A549 (cell line): ENCODE results near the gene P4HB. TPM values are rescaled to one million over a fixed set of nuclear protein-coding genes. Genes with fewer than 3 reads are reported as not detected.

Source experiments
- ATAC-seq, 2 experiments: fragments of 200-7000 bp in 1 of 2; fragments of >200 bp in 1 of 2; cut with Nextera tagmentation in 1 of 2; cut with Tn5 transposase in 1 of 2; 3 replicates each; pipeline versions ENCODE4 v1.8.0 to v1.9.1; 2018 to 2020; ENCODE audit warnings: mild to moderate bottlenecking in 1 of 2, moderate library complexity in 1 of 2
- CTCF ChIA-PET: fragments of 300-600 bp; sonication (Branson Sonifier 250); formaldehyde crosslinking; extraction: SDS; loops from one replicate; lab custom pipeline; 2021; ENCODE audit warnings: antibody characterized with exemption, inconsistent platforms; lab: Yijun Ruan, JAX
- POLR2A ChIA-PET: fragments of 350-600 bp; formaldehyde crosslinking; extraction: SDS; loops from one replicate; lab custom pipeline; 2021; ENCODE audit warnings: antibody characterized with exemption, inconsistent platforms; lab: Yijun Ruan, JAX
- DNase-seq, 2 experiments: peaks; one replicate each; pipeline versions ENCODE4 v3.0.0 to v3.0.0-alpha.2; 2011 to 2016; ENCODE audit warnings: low read depth in 1 of 2, low spot score in 1 of 2
- FAIRE-seq: peaks from 2 replicates; lab custom pipeline; 2011; peaks lifted over from hg19 to GRCh38; lab: Jason Lieb, UNC
- H3K27ac ChIP-seq, 2 experiments: fragments of >200 bp; sonication (Bioruptor Twin); formaldehyde crosslinking; 3 replicates each; pipeline ENCODE4 v1.5.1; 2016 to 2017
- H3K4me1 ChIP-seq: fragments of >200 bp; sonication (Bioruptor Twin); formaldehyde crosslinking; 3 replicates; pipeline ENCODE4 v1.6.1; 2016
- H3K4me2 ChIP-seq: fragments of >200 bp; sonication (Bioruptor Twin); formaldehyde crosslinking; 3 replicates; pipeline ENCODE4 v1.6.1; 2016
- H3K4me3 ChIP-seq: fragments of >200 bp; sonication (Bioruptor Twin); formaldehyde crosslinking; 3 replicates; pipeline ENCODE4 v1.5.1; 2016
- H3K9me3 ChIP-seq: fragments of >200 bp; sonication (Bioruptor Twin); formaldehyde crosslinking; 3 replicates; pipeline ENCODE4 v1.6.1; 2016
- CHD4 ChIP-seq: fragments of 200-600 bp; sonication (generic); IDR thresholded peaks from 2 replicates; pipeline ENCODE4 v1.6.1; 2016; ENCODE audit warnings: antibody characterized with exemption, mild to moderate bottlenecking, borderline replicate concordance
- FOSL2 ChIP-seq, 2 experiments: fragments of 450-650 bp in 1 of 2; fragments of >200 bp in 1 of 2; sonication (Bioruptor Twin) in 1 of 2; formaldehyde crosslinking; IDR thresholded peaks; 2 replicates each; pipeline versions ENCODE4 v1.5.0 to v1.6.1; 2016 to 2020; ENCODE audit warnings: mild to moderate bottlenecking in 1 of 2, moderate library complexity in 1 of 2
- HDAC2 ChIP-seq: fragments of 200-600 bp; sonication (generic); IDR thresholded peaks from 2 replicates; pipeline ENCODE4 v1.6.1; 2016
- HOXA7 ChIP-seq: fragments of 250-450 bp; sonication (Bioruptor Pico); IDR thresholded peaks from 2 replicates; pipeline ENCODE4 v1.5.0; 2020; ENCODE audit warnings: mild to moderate bottlenecking, moderate library complexity
- HOXB13 ChIP-seq: fragments of 250-450 bp; sonication (Bioruptor Pico); IDR thresholded peaks from 2 replicates; pipeline ENCODE4 v1.5.0; 2020; ENCODE audit warnings: low read depth, mild to moderate bottlenecking, moderate library complexity
- HOXB5 ChIP-seq: fragments of 250-450 bp; sonication (Bioruptor Pico); IDR thresholded peaks from 2 replicates; pipeline ENCODE4 v1.5.0; 2020; ENCODE audit warnings: mild to moderate bottlenecking, moderate library complexity
- JUNB ChIP-seq: fragments of >200 bp; sonication (Bioruptor Twin); formaldehyde crosslinking; IDR thresholded peaks from 2 replicates; pipeline ENCODE4 v1.6.1; 2016
- MAZ ChIP-seq: fragments of 150-350 bp; IDR thresholded peaks from 2 replicates; pipeline ENCODE4 v1.6.1; 2014; ENCODE audit warnings: antibody characterized with exemption, low read depth, low read length, borderline replicate concordance
- MYC ChIP-seq: IDR thresholded peaks from 2 replicates; pipeline ENCODE4 v1.6.1; 2012; ENCODE audit warnings: mild to moderate bottlenecking, inconsistent platforms, low read length, improper control_type of control experiment, borderline replicate concordance
- NR3C1 ChIP-seq: fragments of >200 bp; sonication (Bioruptor Twin); formaldehyde crosslinking; IDR thresholded peaks from 3 replicates; pipeline ENCODE4 v1.6.1; 2017
- PHF8 ChIP-seq: fragments of 200-600 bp; sonication (generic); IDR thresholded peaks from 2 replicates; pipeline ENCODE4 v1.6.1; 2016; ENCODE audit warnings: low read depth, mild to moderate bottlenecking, antibody characterized with exemption, moderate library complexity, borderline replicate concordance
- POLR2A ChIP-seq: IDR thresholded peaks from 2 replicates; pipeline ENCODE4 v1.6.1; 2012; ENCODE audit warnings: mild to moderate bottlenecking, low read length
- TFCP2L1 ChIP-seq: fragments of 250-450 bp; sonication (Bioruptor Pico); IDR thresholded peaks from 2 replicates; pipeline ENCODE4 v1.5.0; 2021; ENCODE audit warnings: mild to moderate bottlenecking
- ZC3H11A ChIP-seq: fragments of 450-650 bp; IDR thresholded peaks from 2 replicates; pipeline ENCODE4 v1.6.1; 2014; ENCODE audit warnings: antibody characterized with exemption, mild to moderate bottlenecking
- ZNF302 ChIP-seq: fragments of 250-450 bp; sonication (Bioruptor Pico); IDR thresholded peaks from 2 replicates; pipeline ENCODE4 v1.9.0; 2021; ENCODE audit warnings: inconsistent platforms, mild to moderate bottlenecking, moderate library complexity
- ZSCAN20 ChIP-seq: fragments of 250-450 bp; sonication (Bioruptor Pico); IDR thresholded peaks from 2 replicates; pipeline ENCODE4 v1.8.0; 2022; ENCODE audit warnings: mild to moderate bottlenecking, moderate library complexity
- WGBS: methylation state at CpG from one replicate; pipeline ENCODE4 v1.1.6; 2017; ENCODE audit errors: missing lambda C conversion rate; 5-methylcytosine and 5-hydroxymethylcytosine counted together
- polyA plus RNA-seq, 4 experiments: library from polyadenylated mRNA; depleted of rRNA in 3 of 4; stranded (reverse); fragments of >200 nt; fragmentation: RNase III in 1 of 4; extraction: RNeasy Plus Mini Kit Qiagen cat#74134 plus additional on column Dnase treatment in 1 of 4; gene quantifications; 2 replicates in 3 of 4; 3 replicates in 1 of 4; pipeline ENCODE4 v1.2.3, GENCODE V29; 2011 to 2017
- TF ChIP-seq, protein P1 (sequence below): fragments of 250-450 bp; sonication (Bioruptor Pico); IDR thresholded peaks from 2 replicates; pipeline ENCODE4 v1.5.0; 2021; ENCODE audit warnings: mild to moderate bottlenecking, moderate library complexity, borderline replicate concordance
- TF ChIP-seq, protein P2 (sequence below): IDR thresholded peaks from 2 replicates; pipeline ENCODE4 v1.6.1; 2012; ENCODE audit warnings: low read depth, borderline replicate concordance
- TF ChIP-seq, protein P3 (sequence below): fragments of 250-450 bp; sonication (Bioruptor Pico); IDR thresholded peaks from 2 replicates; pipeline ENCODE4 v1.5.0; 2020; ENCODE audit warnings: low read depth, mild to moderate bottlenecking, moderate library complexity
- TF ChIP-seq, protein P4 (sequence below): fragments of 450-650 bp; IDR thresholded peaks from 2 replicates; pipeline ENCODE4 v1.6.1; 2014; ENCODE audit warnings: antibody characterized with exemption
- TF ChIP-seq, protein P5 (sequence below): fragments of >200 bp; sonication (Bioruptor Twin); formaldehyde crosslinking; IDR thresholded peaks from 3 replicates; pipeline ENCODE4 v1.5.1; 2016

The P4HB gene
- polyA plus RNA-seq, 2 of the 4 experiments (the other 2 are of a cell fraction): 102 to 622 TPM

DNA sequence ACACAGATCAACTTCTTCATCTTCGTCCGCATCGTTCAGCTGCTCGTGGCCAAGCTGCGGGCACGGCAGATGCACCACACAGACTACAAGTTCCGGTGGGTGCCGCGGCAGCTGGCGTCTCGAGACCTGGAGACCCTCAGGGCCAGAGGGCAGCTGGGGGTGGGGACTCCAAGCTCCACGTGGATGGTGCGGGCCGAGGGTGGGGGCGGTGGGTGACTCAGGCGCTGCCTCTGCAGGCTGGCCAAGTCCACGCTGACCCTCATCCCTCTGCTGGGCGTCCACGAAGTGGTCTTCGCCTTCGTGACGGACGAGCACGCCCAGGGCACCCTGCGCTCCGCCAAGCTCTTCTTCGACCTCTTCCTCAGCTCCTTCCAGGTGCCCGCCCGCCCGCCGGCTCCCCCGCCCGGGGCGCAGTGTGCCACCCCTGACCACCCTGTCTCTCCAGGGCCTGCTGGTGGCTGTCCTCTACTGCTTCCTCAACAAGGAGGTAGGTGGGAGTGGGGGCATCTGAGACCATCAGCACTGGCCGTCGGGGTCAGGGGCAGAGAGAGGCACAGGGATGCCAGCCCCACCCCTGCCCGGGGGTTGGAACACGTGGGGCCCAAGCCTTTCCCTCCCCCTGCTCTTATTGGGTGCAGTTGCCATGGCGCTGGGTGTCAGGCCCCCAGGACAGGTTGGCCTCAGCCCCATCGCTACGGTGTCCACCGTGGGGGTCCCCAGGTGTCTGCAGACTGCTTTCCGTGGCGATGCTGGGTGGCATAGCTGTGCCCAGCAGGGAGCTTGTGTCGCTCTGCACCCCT lies 47.6 kb downstream of the P4HB start:
- DNase-seq (no peak), FAIRE-seq (no peak), ATAC-seq (no peak)
- Histone ChIP-seq H3K4me1 (peaks cover 31% of the 10 kb centered on the region), H3K4me2 (no peak overlapping the region), H3K27ac (no peak overlapping the region), H3K9me3 (no peaks in the 10 kb centered on the region), H3K4me3 (no peak overlapping the region)
- TF ChIP-seq, protein P1, sequence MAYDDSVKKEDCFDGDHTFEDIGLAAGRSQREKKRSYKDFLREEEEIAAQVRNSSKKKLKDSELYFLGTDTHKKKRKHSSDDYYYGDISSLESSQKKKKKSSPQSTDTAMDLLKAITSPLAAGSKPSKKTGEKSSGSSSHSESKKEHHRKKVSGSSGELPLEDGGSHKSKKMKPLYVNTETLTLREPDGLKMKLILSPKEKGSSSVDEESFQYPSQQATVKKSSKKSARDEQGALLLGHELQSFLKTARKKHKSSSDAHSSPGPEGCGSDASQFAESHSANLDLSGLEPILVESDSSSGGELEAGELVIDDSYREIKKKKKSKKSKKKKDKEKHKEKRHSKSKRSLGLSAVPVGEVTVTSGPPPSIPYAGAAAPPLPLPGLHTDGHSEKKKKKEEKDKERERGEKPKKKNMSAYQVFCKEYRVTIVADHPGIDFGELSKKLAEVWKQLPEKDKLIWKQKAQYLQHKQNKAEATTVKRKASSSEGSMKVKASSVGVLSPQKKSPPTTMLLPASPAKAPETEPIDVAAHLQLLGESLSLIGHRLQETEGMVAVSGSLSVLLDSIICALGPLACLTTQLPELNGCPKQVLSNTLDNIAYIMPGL (CRISPR knock-in tag): no peak
- TF ChIP-seq HOXB5: no peak
- whole genome bisulfite sequencing: 62% methylated on average over 40 of the region's 45 CpGs
- ChIA-PET CTCF (interaction anchor here (1.0 to 4.9 kb wide), 5 partner anchors 10 to 82 kb away, joined by 3 to 24 read pairs (median 3); no protein-coding TSS in a partner anchor), POLR2A (interaction anchor here (0.6 kb wide), 1 partner anchor 217 kb away, joined by 3 read pairs; no protein-coding TSS in a partner anchor)

DNA sequence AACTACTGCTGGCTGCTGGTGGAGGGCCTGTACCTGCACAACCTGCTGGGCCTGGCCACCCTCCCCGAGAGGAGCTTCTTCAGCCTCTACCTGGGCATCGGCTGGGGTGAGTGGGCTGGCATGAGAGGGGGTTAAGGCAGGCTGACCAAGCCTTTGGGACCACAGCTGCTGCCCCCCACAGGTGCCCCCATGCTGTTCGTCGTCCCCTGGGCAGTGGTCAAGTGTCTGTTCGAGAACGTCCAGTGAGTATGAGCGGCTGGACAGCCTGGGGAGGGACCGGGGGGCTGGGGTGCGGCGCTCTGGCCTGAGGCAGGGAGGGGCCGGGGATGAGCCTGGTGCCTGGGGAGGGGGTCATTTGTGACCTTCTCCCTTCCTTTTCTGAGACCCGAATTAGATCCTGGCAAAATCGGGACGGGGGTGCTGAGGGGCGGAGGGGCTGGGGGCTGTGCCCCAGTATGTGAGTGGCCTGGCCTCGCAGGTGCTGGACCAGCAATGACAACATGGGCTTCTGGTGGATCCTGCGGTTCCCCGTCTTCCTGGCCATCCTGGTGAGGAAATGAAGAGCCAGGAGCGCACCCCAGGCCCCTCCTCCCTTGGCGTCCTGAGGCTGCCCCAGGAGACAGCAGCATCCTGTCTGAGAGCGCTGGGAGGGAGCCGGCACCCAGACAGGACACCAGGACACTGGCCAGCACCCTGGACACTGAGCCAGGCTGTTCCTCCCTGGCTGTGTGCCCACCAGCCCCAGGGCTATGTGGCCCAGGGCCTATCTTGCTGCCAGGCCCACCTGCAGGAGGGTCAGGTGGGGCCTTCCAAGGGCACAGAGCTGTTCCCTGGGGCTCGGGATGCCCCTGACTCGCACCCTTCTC lies 48.4 kb downstream of the P4HB start:
- ChIA-PET CTCF (interaction anchor here (0.7 to 4.9 kb wide), 6 partner anchors 11 to 82 kb away, joined by 3 to 24 read pairs (median 3); no protein-coding TSS in a partner anchor), POLR2A (interaction anchor here (0.6 kb wide), 1 partner anchor 217 kb away, joined by 3 read pairs; no protein-coding TSS in a partner anchor)
- Histone ChIP-seq H3K9me3 (no peaks in the 10 kb centered on the region), H3K27ac (no peak overlapping the region), H3K4me1 (peaks cover 25% of the 10 kb centered on the region)
- TF ChIP-seq, protein P2, sequence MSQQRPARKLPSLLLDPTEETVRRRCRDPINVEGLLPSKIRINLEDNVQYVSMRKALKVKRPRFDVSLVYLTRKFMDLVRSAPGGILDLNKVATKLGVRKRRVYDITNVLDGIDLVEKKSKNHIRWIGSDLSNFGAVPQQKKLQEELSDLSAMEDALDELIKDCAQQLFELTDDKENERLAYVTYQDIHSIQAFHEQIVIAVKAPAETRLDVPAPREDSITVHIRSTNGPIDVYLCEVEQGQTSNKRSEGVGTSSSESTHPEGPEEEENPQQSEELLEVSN: no peak
- TF ChIP-seq HDAC2 (no peak), PHF8 (no peak), MYC (no peak), FOSL2 (IDR thresholded peaks at IDR 0.05) (no peak), FOSL2 (CRISPR knock-in tag; IDR thresholded peaks at IDR 0.05) (no peak), JUNB (no peak), CHD4 (no peak), HOXB13 (CRISPR knock-in tag) (no peak), TFCP2L1 (CRISPR knock-in tag) (no peak), ZSCAN20 (CRISPR knock-in tag) (no peak), MAZ (no peak), ZNF302 (CRISPR knock-in tag) (no peak), NR3C1 (no peak), POLR2A (no peak), ZC3H11A (no peak), HOXA7 (CRISPR knock-in tag) (no peak)
- TF ChIP-seq, protein P3, sequence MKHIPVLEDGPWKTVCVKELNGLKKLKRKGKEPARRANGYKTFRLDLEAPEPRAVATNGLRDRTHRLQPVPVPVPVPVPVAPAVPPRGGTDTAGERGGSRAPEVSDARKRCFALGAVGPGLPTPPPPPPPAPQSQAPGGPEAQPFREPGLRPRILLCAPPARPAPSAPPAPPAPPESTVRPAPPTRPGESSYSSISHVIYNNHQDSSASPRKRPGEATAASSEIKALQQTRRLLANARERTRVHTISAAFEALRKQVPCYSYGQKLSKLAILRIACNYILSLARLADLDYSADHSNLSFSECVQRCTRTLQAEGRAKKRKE (CRISPR knock-in tag): no peak
- TF ChIP-seq, protein P4, sequence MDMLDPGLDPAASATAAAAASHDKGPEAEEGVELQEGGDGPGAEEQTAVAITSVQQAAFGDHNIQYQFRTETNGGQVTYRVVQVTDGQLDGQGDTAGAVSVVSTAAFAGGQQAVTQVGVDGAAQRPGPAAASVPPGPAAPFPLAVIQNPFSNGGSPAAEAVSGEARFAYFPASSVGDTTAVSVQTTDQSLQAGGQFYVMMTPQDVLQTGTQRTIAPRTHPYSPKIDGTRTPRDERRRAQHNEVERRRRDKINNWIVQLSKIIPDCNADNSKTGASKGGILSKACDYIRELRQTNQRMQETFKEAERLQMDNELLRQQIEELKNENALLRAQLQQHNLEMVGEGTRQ: no peak
- TF ChIP-seq, protein P5, sequence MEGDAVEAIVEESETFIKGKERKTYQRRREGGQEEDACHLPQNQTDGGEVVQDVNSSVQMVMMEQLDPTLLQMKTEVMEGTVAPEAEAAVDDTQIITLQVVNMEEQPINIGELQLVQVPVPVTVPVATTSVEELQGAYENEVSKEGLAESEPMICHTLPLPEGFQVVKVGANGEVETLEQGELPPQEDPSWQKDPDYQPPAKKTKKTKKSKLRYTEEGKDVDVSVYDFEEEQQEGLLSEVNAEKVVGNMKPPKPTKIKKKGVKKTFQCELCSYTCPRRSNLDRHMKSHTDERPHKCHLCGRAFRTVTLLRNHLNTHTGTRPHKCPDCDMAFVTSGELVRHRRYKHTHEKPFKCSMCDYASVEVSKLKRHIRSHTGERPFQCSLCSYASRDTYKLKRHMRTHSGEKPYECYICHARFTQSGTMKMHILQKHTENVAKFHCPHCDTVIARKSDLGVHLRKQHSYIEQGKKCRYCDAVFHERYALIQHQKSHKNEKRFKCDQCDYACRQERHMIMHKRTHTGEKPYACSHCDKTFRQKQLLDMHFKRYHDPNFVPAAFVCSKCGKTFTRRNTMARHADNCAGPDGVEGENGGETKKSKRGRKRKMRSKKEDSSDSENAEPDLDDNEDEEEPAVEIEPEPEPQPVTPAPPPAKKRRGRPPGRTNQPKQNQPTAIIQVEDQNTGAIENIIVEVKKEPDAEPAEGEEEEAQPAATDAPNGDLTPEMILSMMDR: no peak
- TF ChIP-seq, all 56 proteins: peak for 0
- DNase-seq: no peak
- H3K4me2 ChIP-seq: no peak overlapping the region
- H3K4me3 ChIP-seq: no peak overlapping the region
- no peak for FAIRE-seq
- ATAC-seq: peak in 1 of 2 experiments; percentile 28; a peak in 3 of 6 replicates
- 58% methylated on average over 14 of the region's 24 CpGs for whole genome bisulfite sequencing
